ENCODE data around the gene COL6A2.
"Not testable (repeated sequence)": the region's sequence is repeated elsewhere in the genome, so short reads cannot be mapped to it uniquely, and the experiment has no call there.

COL6A2 gene

GRCh38 chr21:46079352-46080170, 18.4 kb upstream of the COL6A2 start:
- peak; percentile 97 for DNase-seq

GRCh38 chr21:46080171-46081021, 17.5 kb upstream of the COL6A2 start:
- DNase-seq, result peak; percentile 62

GRCh38 chr21:46081022-46081861, 16.7 kb upstream of the COL6A2 start:
- DNase-seq, result no peak

- DNase-seq, result no peak
Observed at GRCh38 chr21:46081862-46082712, 15.8 kb upstream of the COL6A2 start.

- DNase-seq, result no peak
Observed at GRCh38 chr21:46082713-46082962, 15.3 kb upstream of the COL6A2 start.

GRCh38 chr21:46082963-46083790, 14.7 kb upstream of the COL6A2 start:
- DNase-seq, result peak; percentile 93

- no peak for DNase-seq
Observed at GRCh38 chr21:46083791-46084561, 13.9 kb upstream of the COL6A2 start.

GRCh38 chr21:46084709-46085108, 13.2 kb upstream of the COL6A2 start:
- DNase-seq, result no peak

GRCh38 chr21:46085259-46085658, 12.7 kb upstream of the COL6A2 start:
- DNase-seq, result not testable (repeated sequence)

GRCh38 chr21:46087641-46088040, 10.3 kb upstream of the COL6A2 start:
- DNase-seq, result peak; percentile 80

- no peak for DNase-seq
Observed at GRCh38 chr21:46088189-46088588, 9.7 kb upstream of the COL6A2 start.

GRCh38 chr21:46089285-46089684, 8.6 kb upstream of the COL6A2 start:
- no peak for DNase-seq

GRCh38 chr21:46091118-46091517, 6.8 kb upstream of the COL6A2 start:
- no peak for DNase-seq

- DNase-seq, result no peak
Observed at GRCh38 chr21:46091631-46092025, 6.3 kb upstream of the COL6A2 start.

- peak; percentile 99 for DNase-seq
Observed at GRCh38 chr21:46092026-46092764, 5.7 kb upstream of the COL6A2 start.

- peak; percentile 48 for DNase-seq
Observed at GRCh38 chr21:46092811-46093667, 4.9 kb upstream of the COL6A2 start.

- no peak for DNase-seq
Observed at GRCh38 chr21:46093668-46094400, 4.1 kb upstream of the COL6A2 start.

Data from fibroblast of upper back skin (primary cell).